HG02840 (cell line): ENCODE results near the gene PLET1.
A peak's percentile ranks its signal among the peaks of the same experiment; 100 is the strongest.

Experiments used
- ATAC-seq: cut with Tn5 transposase; IDR thresholded peaks from one replicate; pipeline ENCODE4 v1.9.1; 2021; ENCODE audit warnings: mild to moderate bottlenecking, moderate library complexity, moderate number of reproducible peaks; ENCODE audit not compliant: unreplicated experiment, low FRiP score

PLET1 gene

GRCh38 chr11:112260490-112260889, at the start of gene PLET1:
PLET1 (minus strand) TSS chr11:112260860; CDS start chr11:112260589, 271 bp downstream.
- ATAC-seq, result no peak

DNA sequence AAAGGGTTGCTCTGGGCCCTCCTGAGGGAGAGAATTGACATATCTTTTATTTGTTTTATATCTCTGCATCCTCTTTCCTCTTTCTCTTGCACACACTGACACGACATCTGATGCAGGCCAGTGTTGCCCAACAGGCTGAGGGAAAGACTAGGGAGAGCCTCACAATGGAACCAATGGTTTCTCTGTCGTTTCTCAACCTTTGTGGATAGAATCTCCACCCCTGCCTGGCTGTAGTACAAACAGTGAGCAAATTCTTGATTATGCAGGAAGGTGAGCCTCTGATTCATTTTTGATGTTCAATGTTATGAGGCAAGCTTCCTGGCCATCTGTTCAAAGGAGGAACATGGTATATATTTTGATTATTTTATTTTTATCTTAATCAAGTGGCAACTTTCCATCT, 49.8 kb upstream of the PLET1 start:
- ATAC-seq, result no peak

GRCh38 chr11:112308651-112309050, 48.0 kb upstream of the PLET1 start:
- no peak for ATAC-seq

- no peak for ATAC-seq
Observed at GRCh38 chr11:112307616-112308015, 47.0 kb upstream of the PLET1 start.

DNA sequence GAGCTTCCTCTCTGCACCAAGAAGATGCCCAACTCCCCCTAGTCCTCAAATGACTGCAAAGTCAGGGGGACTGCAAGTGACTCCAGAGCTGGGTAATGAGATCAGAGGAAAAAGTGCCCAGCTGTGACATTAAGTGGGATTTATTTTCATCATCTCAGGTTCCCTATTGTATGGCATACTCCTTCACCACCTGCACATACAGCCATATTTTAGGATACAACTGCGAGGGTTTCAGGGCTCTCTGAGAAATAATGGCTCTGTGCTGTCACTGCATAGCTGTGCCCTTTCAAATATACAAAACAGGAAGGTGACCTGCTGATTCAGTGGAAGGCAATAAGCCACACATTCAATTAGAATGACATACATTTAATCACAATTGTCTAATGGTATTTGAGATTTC, 45.6 kb upstream of the PLET1 start:
- no peak for ATAC-seq

- no peak for ATAC-seq
Observed at GRCh38 chr11:112304914-112305313, 44.3 kb upstream of the PLET1 start.

DNA sequence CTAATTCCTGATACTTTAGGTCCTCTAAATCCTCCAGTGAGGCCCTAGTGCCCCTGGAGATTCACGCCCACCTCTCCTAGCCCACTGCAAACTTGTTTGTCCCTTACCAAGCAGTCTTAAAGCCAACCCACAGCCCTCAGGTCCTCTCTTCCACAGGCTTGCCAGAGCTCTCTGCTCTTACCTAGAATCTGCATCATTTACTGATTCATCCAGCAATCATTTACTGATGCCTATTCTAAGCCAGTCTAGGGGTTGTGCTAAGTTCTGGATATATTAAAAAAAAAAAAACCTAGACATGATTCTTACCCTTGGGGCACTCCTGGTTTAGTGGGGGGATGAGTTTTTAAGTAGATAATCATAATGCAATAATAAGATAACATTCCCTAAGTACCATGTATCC, 43.0 kb upstream of the PLET1 start:
- ATAC-seq, result no peak

- no peak for ATAC-seq
Observed at GRCh38 chr11:112302226-112302868, 41.7 kb upstream of the PLET1 start.

DNA sequence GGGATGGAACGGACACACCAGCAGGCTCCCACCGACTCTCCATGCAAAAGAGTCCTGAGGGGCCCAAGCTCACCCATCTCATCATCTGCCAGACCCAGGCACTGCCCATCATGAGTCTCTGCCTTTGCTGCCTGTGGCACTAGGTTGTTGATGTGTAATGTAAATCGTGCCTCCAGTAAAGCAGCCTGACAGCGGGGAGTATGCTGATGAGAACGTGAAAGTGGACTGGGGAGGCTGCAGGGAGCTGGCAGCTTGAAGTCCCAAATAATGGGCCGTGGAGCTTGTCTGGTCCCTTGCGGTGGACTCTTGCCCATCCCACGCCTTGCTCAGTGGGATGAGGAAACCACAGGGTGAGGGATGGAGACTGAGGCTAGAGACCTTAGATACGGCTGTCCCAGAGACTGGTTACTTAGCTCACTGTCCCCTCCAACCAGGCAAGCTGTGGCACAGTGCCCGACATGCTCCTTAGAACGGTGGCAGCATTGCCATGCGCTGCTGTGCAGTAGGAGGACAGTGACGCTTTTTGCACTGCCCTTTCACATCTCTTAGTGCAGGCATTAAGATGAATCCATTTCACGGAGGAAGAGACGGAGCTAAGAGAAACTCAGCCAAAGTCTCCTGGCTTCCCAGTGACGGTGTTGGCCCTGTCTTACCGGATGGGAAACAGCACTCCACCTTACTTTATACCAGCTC, 39.6 kb upstream of the PLET1 start:
- no peak for ATAC-seq

GRCh38 chr11:112298535-112298934, 37.9 kb upstream of the PLET1 start:
- no peak for ATAC-seq

GRCh38 chr11:112297248-112297866, 36.7 kb upstream of the PLET1 start:
- ATAC-seq, result no peak

DNA sequence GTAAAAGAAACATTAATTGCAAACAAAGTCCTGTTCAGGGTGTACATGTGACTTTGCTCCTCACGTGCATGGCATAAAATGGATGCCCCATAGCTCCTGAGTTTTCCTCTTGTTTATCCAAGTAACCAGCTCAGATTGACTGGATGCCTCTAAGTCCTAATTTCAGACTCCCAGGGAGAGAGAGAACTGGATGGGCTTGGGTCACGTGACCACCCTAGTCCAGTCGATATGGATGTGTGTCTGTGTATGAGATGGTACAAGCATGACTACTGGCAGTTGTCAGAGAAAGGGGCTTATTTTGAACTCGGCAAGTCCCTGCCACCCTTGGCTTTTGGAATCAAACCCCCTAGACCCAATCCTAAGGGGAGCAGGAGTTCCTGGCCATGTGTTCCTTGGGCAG, 35.4 kb upstream of the PLET1 start:
- ATAC-seq, result no peak

DNA sequence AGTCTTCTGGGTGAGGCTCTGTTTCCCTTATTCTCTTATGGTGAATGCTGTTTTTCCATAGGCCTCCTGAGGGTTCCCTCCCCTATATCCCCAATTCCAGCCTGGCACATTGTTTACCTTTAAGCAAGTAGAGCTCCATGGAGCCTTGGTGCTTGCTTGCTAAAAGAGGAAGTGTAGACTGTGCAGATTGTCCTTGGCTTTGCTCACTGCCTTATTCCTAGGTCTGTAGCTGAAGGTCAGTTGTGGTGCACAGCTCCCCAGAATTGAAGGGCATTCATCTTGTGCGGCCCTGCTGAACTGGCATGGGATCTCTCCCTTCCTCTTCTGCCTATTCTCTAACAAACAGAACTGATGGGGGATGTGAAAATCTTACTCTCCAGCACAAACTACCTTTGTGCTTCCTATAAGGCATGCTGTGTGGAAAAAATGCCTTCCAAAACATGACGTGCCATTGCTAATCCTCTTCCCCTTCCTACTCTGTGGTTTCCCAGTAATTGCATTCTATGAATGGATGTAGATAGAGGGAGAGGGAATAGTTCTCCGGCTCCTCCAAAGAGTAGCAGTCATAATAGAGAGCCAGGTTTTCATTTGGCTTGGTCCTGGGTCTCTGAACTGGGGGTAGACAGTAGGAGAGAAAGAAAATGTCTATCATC, 34.2 kb upstream of the PLET1 start:
- no peak for ATAC-seq

GRCh38 chr11:112293614-112294013, 33.0 kb upstream of the PLET1 start:
- no peak for ATAC-seq

GRCh38 chr11:112292785-112293407, 32.2 kb upstream of the PLET1 start:
- ATAC-seq, result no peak

DNA sequence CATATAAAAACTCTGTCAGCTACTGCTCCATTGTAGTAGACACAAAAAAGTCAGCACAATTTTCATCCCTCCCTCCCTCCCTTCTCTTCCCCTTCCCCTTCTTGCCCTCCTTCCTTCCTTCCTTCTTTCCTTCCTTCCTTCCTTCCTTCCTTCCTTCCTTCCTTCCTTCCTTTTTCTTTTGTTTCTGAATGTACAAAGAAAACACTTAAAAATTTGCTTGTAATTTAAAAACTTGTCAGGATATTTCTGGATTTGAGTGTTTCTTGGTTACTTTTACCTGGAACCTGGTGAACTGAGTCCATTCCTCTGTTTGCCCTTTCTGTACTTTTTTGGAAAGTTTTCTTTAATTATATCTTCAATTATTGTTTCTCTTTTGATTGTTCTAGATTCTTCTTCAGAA, 31.5 kb upstream of the PLET1 start:
- ATAC-seq, result no peak

DNA sequence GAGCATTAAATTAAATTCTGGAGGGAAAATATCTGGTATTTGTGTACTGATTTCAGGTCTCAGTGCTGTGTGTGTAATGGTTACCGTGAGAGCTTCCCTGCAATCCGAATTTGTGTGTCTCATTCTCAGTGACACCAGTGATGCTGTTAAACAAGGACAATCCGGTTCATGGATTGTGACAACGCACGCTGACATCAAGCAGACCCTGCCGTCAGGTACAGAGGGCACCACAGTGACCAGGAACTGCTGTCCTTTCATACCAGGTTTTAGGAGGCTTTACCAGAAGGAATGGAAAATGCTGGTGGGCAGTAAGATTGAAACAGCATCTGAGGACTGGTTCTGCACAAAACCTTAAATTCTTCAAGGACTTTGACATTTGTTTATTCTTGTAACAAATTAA, 30.5 kb upstream of the PLET1 start:
- no peak for ATAC-seq

GRCh38 chr11:112290493-112290850, 29.8 kb upstream of the PLET1 start:
- ATAC-seq, result no peak

GRCh38 chr11:112289588-112290492, 29.2 kb upstream of the PLET1 start:
- peak; percentile 73 for ATAC-seq

GRCh38 chr11:112288021-112288420, 27.4 kb upstream of the PLET1 start:
- ATAC-seq, result no peak
